Endodermal cell (in vitro differentiated cells): ENCODE results near the gene C1orf35. TPM values are rescaled to one million over a fixed set of nuclear protein-coding genes. Genes with fewer than 3 reads are reported as not detected.

Source experiments
- DNase-seq: peaks from one replicate; pipeline ENCODE4 v3.0.0-alpha.2; 2017
- H3K27ac ChIP-seq: 2 replicates; pipeline ENCODE4 v1.5.1; 2013; ENCODE audit warnings: mild to moderate bottlenecking, low read depth, low read length, moderate library complexity
- H3K27me3 ChIP-seq: 2 replicates; pipeline ENCODE4 v1.6.1; 2013; ENCODE audit warnings: mild to moderate bottlenecking, low read length, moderate library complexity; ENCODE audit not compliant: insufficient read depth, control insufficient read depth, poor library complexity, severe bottlenecking
- H3K36me3 ChIP-seq: 2 replicates; pipeline ENCODE4 v1.7.0; 2013; ENCODE audit warnings: mild to moderate bottlenecking, low read length, moderate library complexity; ENCODE audit not compliant: control insufficient read depth, insufficient read depth
- H3K4me1 ChIP-seq: one replicate; pipeline ENCODE4 v1.7.0; 2013; ENCODE audit warnings: low read length; ENCODE audit not compliant: control insufficient read depth, insufficient read depth
- H3K4me3 ChIP-seq: 2 replicates; pipeline ENCODE4 v1.5.1; 2013; ENCODE audit warnings: mild to moderate bottlenecking, low read length, moderate library complexity
- H3K9ac ChIP-seq: 2 replicates; pipeline ENCODE4 v1.6.1; 2013; ENCODE audit warnings: mild to moderate bottlenecking, low read length, moderate library complexity; ENCODE audit not compliant: poor library complexity, severe bottlenecking; ENCODE audit errors: extremely low read depth
- H3K9me3 ChIP-seq: 2 replicates; pipeline ENCODE4 v1.6.1; 2013; ENCODE audit warnings: mild to moderate bottlenecking, low read length, moderate library complexity; ENCODE audit not compliant: control insufficient read depth
- H3K27ac Mint-ChIP-seq: 2 replicates; pipeline ENCODE4 v1.8.0; 2020; ENCODE audit warnings: mixed read lengths
- H3K27me3 Mint-ChIP-seq: 2 replicates; pipeline ENCODE4 v1.8.0; 2021; ENCODE audit warnings: mild to moderate bottlenecking, mixed read lengths; ENCODE audit not compliant: insufficient read depth
- H3K36me3 Mint-ChIP-seq: 2 replicates; pipeline ENCODE4 v1.8.0; 2020; ENCODE audit warnings: low read depth, mixed read lengths
- H3K4me1 Mint-ChIP-seq: 2 replicates; pipeline ENCODE4 v1.8.0; 2020; ENCODE audit warnings: mixed read lengths
- H3K4me3 Mint-ChIP-seq: 2 replicates; pipeline ENCODE4 v1.8.0; 2020; ENCODE audit warnings: mild to moderate bottlenecking, moderate library complexity, mixed read lengths
- H3K9me3 Mint-ChIP-seq: 2 replicates; pipeline ENCODE4 v1.8.0; 2020; ENCODE audit warnings: mild to moderate bottlenecking, mixed read lengths
- WGBS, 2 experiments: methylation state at CpG; one replicate each; pipeline versions ENCODE4 v1.1.5 to v1.1.7; 2013; ENCODE audit warnings: missing lambda C conversion rate in 2 of 2, mixed read lengths in 1 of 2; ENCODE audit not compliant: insufficient coverage in 1 of 2, insufficient read length in 1 of 2; 5-methylcytosine and 5-hydroxymethylcytosine counted together
- total RNA-seq, 2 donors: library from RNA; stranded (reverse); fragmentation: NEBNext Ultra II Directional in 1 of 2; extraction: Animal tissue kit (Norgen Biotek cat#: 25700) in 1 of 2; gene quantifications; 2 replicates in 1 of 2; 3 replicates in 1 of 2; pipeline ENCODE4 v1.2.1, GENCODE V29; 2021
- TF ChIP-seq, protein P1 (sequence below): fragments of 200-600 bp; sonication (generic); conservative IDR thresholded peaks from 2 replicates; pipeline ENCODE4 v1.5.0; 2021; ENCODE audit warnings: antibody characterized with exemption, mild to moderate bottlenecking

Gene C1orf35
- total RNA-seq, 2 donors from 2014 or later: 31.6 to 34.0 TPM

DNA sequence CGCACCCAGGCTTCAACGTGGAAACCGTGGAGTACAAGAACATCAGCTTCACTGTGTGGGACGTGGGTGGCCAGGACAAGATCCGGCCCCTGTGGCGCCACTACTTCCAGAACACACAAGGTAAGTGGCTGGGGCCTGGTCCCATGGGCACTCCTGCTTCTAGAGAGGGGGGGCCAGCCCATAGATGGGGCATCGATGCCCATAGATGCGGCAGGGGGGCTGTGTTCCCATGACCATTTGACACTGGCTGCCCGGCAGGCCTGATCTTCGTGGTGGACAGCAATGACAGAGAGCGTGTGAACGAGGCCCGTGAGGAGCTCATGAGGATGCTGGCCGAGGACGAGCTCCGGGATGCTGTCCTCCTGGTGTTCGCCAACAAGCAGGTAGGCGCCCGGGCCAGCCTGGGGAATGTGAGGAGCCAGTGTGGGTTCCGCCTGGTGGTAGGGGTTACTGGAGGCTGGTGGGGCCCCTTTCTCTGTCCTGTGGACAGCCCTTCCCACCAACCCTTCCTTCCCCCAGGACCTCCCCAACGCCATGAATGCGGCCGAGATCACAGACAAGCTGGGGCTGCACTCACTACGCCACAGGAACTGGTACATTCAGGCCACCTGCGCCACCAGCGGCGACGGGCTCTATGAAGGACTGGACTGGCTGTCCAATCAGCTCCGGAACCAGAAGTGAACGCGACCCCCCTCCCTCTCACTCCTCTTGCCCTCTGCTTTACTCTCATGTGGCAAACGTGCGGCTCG, 5.6 kb downstream of the C1orf35 start:
- Histone ChIP-seq H3K4me3 (no peak overlapping the region), H3K27ac (no peak overlapping the region), H3K27me3 (no peaks in the 10 kb centered on the region), H3K9me3 (no peaks in the 10 kb centered on the region), H3K36me3 (peaks cover 79% of the 10 kb centered on the region), H3K4me1 (peaks cover 5% of the 10 kb centered on the region), H3K9ac (no peak overlapping the region)
- peaks cover 59% of the 10 kb centered on the region for H3K36me3 Mint-ChIP-seq
- TF ChIP-seq, protein P1, sequence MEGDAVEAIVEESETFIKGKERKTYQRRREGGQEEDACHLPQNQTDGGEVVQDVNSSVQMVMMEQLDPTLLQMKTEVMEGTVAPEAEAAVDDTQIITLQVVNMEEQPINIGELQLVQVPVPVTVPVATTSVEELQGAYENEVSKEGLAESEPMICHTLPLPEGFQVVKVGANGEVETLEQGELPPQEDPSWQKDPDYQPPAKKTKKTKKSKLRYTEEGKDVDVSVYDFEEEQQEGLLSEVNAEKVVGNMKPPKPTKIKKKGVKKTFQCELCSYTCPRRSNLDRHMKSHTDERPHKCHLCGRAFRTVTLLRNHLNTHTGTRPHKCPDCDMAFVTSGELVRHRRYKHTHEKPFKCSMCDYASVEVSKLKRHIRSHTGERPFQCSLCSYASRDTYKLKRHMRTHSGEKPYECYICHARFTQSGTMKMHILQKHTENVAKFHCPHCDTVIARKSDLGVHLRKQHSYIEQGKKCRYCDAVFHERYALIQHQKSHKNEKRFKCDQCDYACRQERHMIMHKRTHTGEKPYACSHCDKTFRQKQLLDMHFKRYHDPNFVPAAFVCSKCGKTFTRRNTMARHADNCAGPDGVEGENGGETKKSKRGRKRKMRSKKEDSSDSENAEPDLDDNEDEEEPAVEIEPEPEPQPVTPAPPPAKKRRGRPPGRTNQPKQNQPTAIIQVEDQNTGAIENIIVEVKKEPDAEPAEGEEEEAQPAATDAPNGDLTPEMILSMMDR: no peak
- H3K9me3 Mint-ChIP-seq: peaks cover 8% of the 10 kb centered on the region
- no peaks in the 10 kb centered on the region for H3K4me1 Mint-ChIP-seq
- peak overlapping the region; percentile 13 for H3K27ac Mint-ChIP-seq
- no peak overlapping the region for H3K4me3 Mint-ChIP-seq
- peak; percentile 45 for DNase-seq
- WGBS, 2 experiments: 97 to 98% methylated on average over 18 to 33 of the region's 34 CpGs
- H3K27me3 Mint-ChIP-seq: no peaks in the 10 kb centered on the region

GRCh38 chr1:228096416-228097332, 6.5 kb downstream of the C1orf35 start:
- H3K27ac ChIP-seq: no peak overlapping the region
- no peak overlapping the region for H3K4me3 Mint-ChIP-seq
- H3K4me1 ChIP-seq: peaks cover 2% of the 10 kb centered on the region
- H3K9me3 Mint-ChIP-seq: peaks cover 8% of the 10 kb centered on the region
- peaks cover 87% of the 10 kb centered on the region for H3K36me3 ChIP-seq
- WGBS, 2 experiments: 95 to 96% methylated on average over 7 to 13 of the region's 13 CpGs
- H3K4me1 Mint-ChIP-seq: no peaks in the 10 kb centered on the region
- peaks cover 66% of the 10 kb centered on the region for H3K36me3 Mint-ChIP-seq
- no peak overlapping the region for H3K27ac Mint-ChIP-seq
- H3K27me3 ChIP-seq: no peaks in the 10 kb centered on the region
- peak; percentile 37 for DNase-seq
- no peak overlapping the region for H3K9ac ChIP-seq
- no peaks in the 10 kb centered on the region for H3K9me3 ChIP-seq
- no peak overlapping the region for H3K4me3 ChIP-seq
- TF ChIP-seq, protein P1: no peak
- H3K27me3 Mint-ChIP-seq: no peaks in the 10 kb centered on the region

DNA sequence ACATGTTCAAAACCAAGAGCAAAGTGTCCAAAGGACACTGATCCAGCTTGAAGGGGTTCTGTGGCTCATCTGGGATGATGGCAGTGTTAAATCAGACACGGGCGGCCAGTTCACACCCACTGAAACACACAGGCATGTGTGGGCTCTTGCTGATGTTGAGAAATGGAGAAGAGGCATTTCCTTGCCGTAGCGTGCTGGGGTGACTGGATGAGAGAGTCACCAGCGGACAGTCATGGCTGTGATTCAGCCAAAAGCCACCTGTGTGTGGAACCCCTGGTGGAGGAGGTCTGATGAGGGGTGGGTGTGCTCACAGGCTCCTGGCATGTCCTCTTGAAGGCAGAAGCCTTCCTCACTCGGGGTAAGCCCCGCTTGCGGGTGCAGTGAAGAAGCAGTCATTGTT, 7.2 kb downstream of the C1orf35 start:
- H3K27me3 ChIP-seq: no peaks in the 10 kb centered on the region
- peaks cover 68% of the 10 kb centered on the region for H3K36me3 Mint-ChIP-seq
- peaks cover 8% of the 10 kb centered on the region for H3K9me3 Mint-ChIP-seq
- DNase-seq: peak; percentile 36
- H3K4me3 ChIP-seq: no peak overlapping the region
- H3K27ac ChIP-seq: no peak overlapping the region
- TF ChIP-seq, protein P1: no peak
- no peaks in the 10 kb centered on the region for H3K4me1 Mint-ChIP-seq
- H3K27me3 Mint-ChIP-seq: no peaks in the 10 kb centered on the region
- H3K9me3 ChIP-seq: no peaks in the 10 kb centered on the region
- H3K4me1 ChIP-seq: no peaks in the 10 kb centered on the region
- H3K36me3 ChIP-seq: peaks cover 88% of the 10 kb centered on the region
- H3K4me3 Mint-ChIP-seq: no peak overlapping the region
- no peak overlapping the region for H3K9ac ChIP-seq
- 97 to 98% methylated on average over 6 to 8 of the region's 8 CpGs for WGBS, 2 experiments
- peak overlapping the region; percentile 30 for H3K27ac Mint-ChIP-seq
